Spleen (tissue), 7 donors: ENCODE measurements around the gene JTB.

Experiments used
- POLR2AphosphoS5 ChIP-seq, 3 donors: sonication (generic); formaldehyde crosslinking; IDR thresholded peaks; one replicate each; pipeline ENCODE4 v1.5.1; 2017; ENCODE audit warnings: antibody characterized with exemption in 3 of 3
- TF ChIP-seq, protein P1 (sequence below), 11 experiments: fragments of 200-600 bp in 7 of 11; fragments of 450-650 bp in 4 of 11; sonication (generic) in 4 of 11; IDR thresholded peaks in 8 of 11; conservative IDR thresholded peaks in 3 of 11; 1 replicate in 7 of 11; 2 replicates in 4 of 11; pipeline versions ENCODE4 v1.4.0 to v1.8.0; 2016 to 2021; ENCODE audit warnings: antibody characterized with exemption in 11 of 11, inconsistent platforms in 4 of 11, mild to moderate bottlenecking in 1 of 11
- donor health status: DM: no; HTN: no; CAD: no; lungs with moderate emphysema.
- donor health status: DM: no; HTN: no; CAD: no.
- donor health status: DM: no; HTN: no; CAD: no.

DNA sequence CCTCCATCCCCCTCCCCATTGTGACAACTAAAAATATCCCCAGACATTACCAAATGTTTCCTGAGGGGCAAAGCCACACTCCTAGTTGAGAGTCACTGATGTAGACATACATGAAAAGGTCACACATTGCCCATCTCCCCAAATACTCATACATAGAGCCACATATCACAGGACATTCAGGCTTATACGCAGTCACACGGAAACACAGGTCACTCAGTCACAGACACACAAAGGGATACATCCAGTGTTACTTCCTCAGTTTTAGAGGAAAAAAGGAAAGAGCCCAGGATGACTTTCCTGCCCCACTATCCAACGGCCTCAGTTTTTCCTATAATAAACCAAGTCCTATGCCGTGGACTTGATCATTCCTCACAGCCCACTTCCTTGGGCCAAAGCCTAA lies 16.1 kb downstream of the JTB start:
- TF ChIP-seq, protein P1, sequence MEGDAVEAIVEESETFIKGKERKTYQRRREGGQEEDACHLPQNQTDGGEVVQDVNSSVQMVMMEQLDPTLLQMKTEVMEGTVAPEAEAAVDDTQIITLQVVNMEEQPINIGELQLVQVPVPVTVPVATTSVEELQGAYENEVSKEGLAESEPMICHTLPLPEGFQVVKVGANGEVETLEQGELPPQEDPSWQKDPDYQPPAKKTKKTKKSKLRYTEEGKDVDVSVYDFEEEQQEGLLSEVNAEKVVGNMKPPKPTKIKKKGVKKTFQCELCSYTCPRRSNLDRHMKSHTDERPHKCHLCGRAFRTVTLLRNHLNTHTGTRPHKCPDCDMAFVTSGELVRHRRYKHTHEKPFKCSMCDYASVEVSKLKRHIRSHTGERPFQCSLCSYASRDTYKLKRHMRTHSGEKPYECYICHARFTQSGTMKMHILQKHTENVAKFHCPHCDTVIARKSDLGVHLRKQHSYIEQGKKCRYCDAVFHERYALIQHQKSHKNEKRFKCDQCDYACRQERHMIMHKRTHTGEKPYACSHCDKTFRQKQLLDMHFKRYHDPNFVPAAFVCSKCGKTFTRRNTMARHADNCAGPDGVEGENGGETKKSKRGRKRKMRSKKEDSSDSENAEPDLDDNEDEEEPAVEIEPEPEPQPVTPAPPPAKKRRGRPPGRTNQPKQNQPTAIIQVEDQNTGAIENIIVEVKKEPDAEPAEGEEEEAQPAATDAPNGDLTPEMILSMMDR (IDR thresholded peaks at IDR 0.05 in 8 of 11, conservative IDR thresholded peaks at IDR 0.05 in 3 of 11): no peak
- TF ChIP-seq POLR2AphosphoS5 (IDR thresholded peaks at IDR 0.05): no peak
